WTC11 (cell line): ENCODE results near the gene FLT3. TPM values are rescaled to one million over a fixed set of nuclear protein-coding genes. Genes with fewer than 3 reads are reported as not detected.

ENCODE experiments used
- ATAC-seq: fragments of 200-7000 bp; cut with Tn5 transposase; 2 replicates; pipeline ENCODE4 v1.10.0; 2021; ENCODE audit warnings: mild to moderate bottlenecking, moderate library complexity
- CTCF ChIA-PET: fragments of 300-600 bp; sonication (Branson Sonifier 250); formaldehyde crosslinking; loops from one replicate; lab custom pipeline; 2021; ENCODE audit warnings: antibody characterized with exemption; lab: Charles Lee
- POLR2A ChIA-PET: fragments of 350-600 bp; sonication (Branson Sonifier 250); formaldehyde crosslinking; loops from one replicate; lab custom pipeline; 2021; ENCODE audit warnings: antibody characterized with exemption; lab: Charles Lee
- DNase-seq: peaks from one replicate; pipeline ENCODE4 v3.0.0; 2021; ENCODE audit warnings: low spot score
- H3K27ac Mint-ChIP-seq: 2 replicates; pipeline ENCODE4 v1.8.0; 2021; ENCODE audit warnings: mixed read lengths
- H3K27me3 Mint-ChIP-seq: 2 replicates; pipeline ENCODE4 v1.8.0; 2021; ENCODE audit warnings: low read depth, mild to moderate bottlenecking, moderate library complexity, mixed read lengths
- H3K36me3 Mint-ChIP-seq: 2 replicates; pipeline ENCODE4 v1.8.0; 2021; ENCODE audit warnings: mixed read lengths
- H3K4me1 Mint-ChIP-seq: 2 replicates; pipeline ENCODE4 v1.8.0; 2022; ENCODE audit warnings: mixed read lengths
- H3K4me3 Mint-ChIP-seq: 2 replicates; pipeline ENCODE4 v1.8.0; 2021; ENCODE audit warnings: mild to moderate bottlenecking, moderate library complexity, mixed read lengths
- H3K9me3 Mint-ChIP-seq: 2 replicates; pipeline ENCODE4 v1.8.0; 2021; ENCODE audit warnings: mixed read lengths
- E2F4 ChIP-seq: sonication (generic); formaldehyde crosslinking; IDR thresholded peaks from 2 replicates; pipeline ENCODE4 v1.8.1; 2022; ENCODE audit warnings: low read depth, mild to moderate bottlenecking, moderate library complexity, missing genetic modification reagents, borderline replicate concordance
- FOXP1 ChIP-seq: sonication (generic); formaldehyde crosslinking; IDR thresholded peaks from 2 replicates; pipeline ENCODE4 v1.8.0; 2022; ENCODE audit warnings: missing genetic modification reagents, mild to moderate bottlenecking, moderate library complexity, borderline replicate concordance
- FOXP4 ChIP-seq: sonication (generic); formaldehyde crosslinking; IDR thresholded peaks from 2 replicates; pipeline ENCODE4 v1.8.0; 2022; ENCODE audit warnings: mild to moderate bottlenecking, missing genetic modification reagents
- HMGXB4 ChIP-seq: sonication (generic); formaldehyde crosslinking; IDR thresholded peaks from 2 replicates; pipeline ENCODE4 v1.8.1; 2023; ENCODE audit warnings: mild to moderate bottlenecking, moderate library complexity, missing genetic modification reagents
- JAZF1 ChIP-seq: fragments of 250-450 bp; sonication (Bioruptor Pico); IDR thresholded peaks from 2 replicates; pipeline ENCODE4 v1.9.0; 2021; ENCODE audit warnings: moderate library complexity, mild to moderate bottlenecking, inconsistent platforms
- KAT7 ChIP-seq: sonication (generic); formaldehyde crosslinking; IDR thresholded peaks from 2 replicates; pipeline ENCODE4 v1.8.1; 2023; ENCODE audit warnings: missing genetic modification reagents, mild to moderate bottlenecking, borderline replicate concordance
- NFATC4 ChIP-seq: fragments of 250-450 bp; sonication (Bioruptor Pico); IDR thresholded peaks from 2 replicates; pipeline ENCODE4 v1.9.0; 2021; ENCODE audit warnings: mild to moderate bottlenecking
- SP1 ChIP-seq: sonication (generic); formaldehyde crosslinking; conservative IDR thresholded peaks from 2 replicates; pipeline ENCODE4 v1.8.1; 2022; ENCODE audit warnings: missing genetic modification reagents
- USF1 ChIP-seq: sonication (generic); formaldehyde crosslinking; IDR thresholded peaks from 2 replicates; pipeline ENCODE4 v1.8.0; 2022; ENCODE audit warnings: mild to moderate bottlenecking, missing genetic modification reagents
- ZNF232 ChIP-seq: sonication (generic); formaldehyde crosslinking; IDR thresholded peaks from 2 replicates; pipeline ENCODE4 v1.8.0; 2022; ENCODE audit warnings: mild to moderate bottlenecking, missing genetic modification reagents
- ZNF416 ChIP-seq: fragments of 250-450 bp; sonication (Bioruptor Pico); IDR thresholded peaks from 2 replicates; pipeline ENCODE4 v1.9.0; 2021; ENCODE audit warnings: mild to moderate bottlenecking, inconsistent platforms
- ZNF425 ChIP-seq: fragments of 250-450 bp; sonication (Bioruptor Pico); conservative IDR thresholded peaks from 2 replicates; pipeline ENCODE4 v1.9.0; 2021; ENCODE audit warnings: mild to moderate bottlenecking
- ZNF532 ChIP-seq: fragments of 250-450 bp; sonication (Bioruptor Pico); IDR thresholded peaks from 2 replicates; pipeline ENCODE4 v1.9.0; 2021; ENCODE audit warnings: mild to moderate bottlenecking, borderline replicate concordance
- total RNA-seq: library from RNA; stranded (reverse); gene quantifications from 3 replicates; pipeline ENCODE4 v1.2.3, GENCODE V29; 2021

The FLT3 gene
- total RNA-seq, 1 experiment from 2014 or later = 0.15 TPM

GRCh38 chr13:28100150-28101121 is at the start of gene FLT3 (continued):
- TF ChIP-seq HMGXB4 (CRISPR knock-in tag) (peak; percentile 70; the same call in 1 of the 2 replicates), NFATC4 (CRISPR knock-in tag) (no peak), ZNF416 (CRISPR knock-in tag) (no peak), USF1 (CRISPR knock-in tag) (no peak), FOXP1 (CRISPR knock-in tag) (peak; percentile 95), ZNF232 (CRISPR knock-in tag) (peak; percentile 51), KAT7 (CRISPR knock-in tag) (peak; percentile 88; the same call in 1 of the 2 replicates), JAZF1 (CRISPR knock-in tag) (no peak), FOXP4 (CRISPR knock-in tag) (no peak)
- TF ChIP-seq, all 79 proteins: peak for 30

- no peak for TF ChIP-seq ZNF532
- no peak for TF ChIP-seq SP1 (CRISPR knock-in tag)
- no peak for TF ChIP-seq E2F4
- TF ChIP-seq ZNF425 (CRISPR knock-in tag) = no peak
- ATAC-seq = no peak
- Mint-ChIP-seq H3K27me3 (no peaks in the 10 kb centered on the region), H3K27ac (peak overlapping the region; percentile 60), H3K4me1 (peaks cover 27% of the 10 kb centered on the region), H3K36me3 (peaks cover 3% of the 10 kb centered on the region; the same call in 1 of the 2 replicates), H3K9me3 (no peaks in the 10 kb centered on the region), H3K4me3 (no peak overlapping the region)
- ChIA-PET POLR2A (no interaction called here), CTCF (no interaction called here)
- DNase-seq = no peak
These were observed 47.1 kb upstream of the FLT3 start for GRCh38 chr13:28147495-28147894.
